ENCODE results near the gene G0S2. TPM values are rescaled to one million over a fixed set of nuclear protein-coding genes. Genes with fewer than 3 reads are reported as not detected.

Gene G0S2
- total and polyA plus RNA-seq, 9 of the 15 experiments (the other 6 are each of a cell fraction or from before 2014, with no cell fraction given), result 0.18 to 65.6 (median 11.4) TPM

DNA sequence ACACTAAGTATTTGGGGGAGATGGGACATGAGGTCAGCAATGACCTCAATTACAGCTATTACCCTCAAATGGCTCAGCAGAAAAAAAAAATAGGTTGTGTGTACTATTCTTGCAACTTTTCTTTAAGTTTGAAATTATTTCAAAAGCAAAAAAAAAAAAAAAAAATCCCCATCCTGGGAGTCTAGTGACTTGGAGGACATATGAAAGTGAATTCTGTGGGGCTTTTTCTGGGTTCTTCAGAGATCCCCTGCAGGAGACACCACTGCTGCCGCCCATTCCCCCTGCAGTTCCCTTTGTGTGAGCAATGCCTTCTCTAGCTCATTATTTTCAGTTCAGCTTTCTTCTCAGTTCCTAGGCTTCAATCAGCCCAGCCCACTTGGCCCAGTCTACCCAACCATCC, 46.1 kb downstream of the G0S2 start:
- CTCF ChIA-PET (ENCODE audit: low intra/inter-chr PET ratio), result no interaction called here
- Histone ChIP-seq H2AFZ (ENCODE audit: low read depth, low read length) (no peak overlapping the region), H3K36me3 (ENCODE audit: control insufficient read depth, insufficient read depth, low read length) (no peaks in the 10 kb centered on the region), H3K27ac (ENCODE audit: extremely low read depth, low read depth, low read length) (no peak overlapping the region), H3K9me3 (replicated peaks; ENCODE audit: control insufficient read depth, insufficient read depth, low read depth, low read length) (no peaks in the 10 kb centered on the region), H3K4me2 (ENCODE audit: insufficient read depth, low read length) (no peak overlapping the region), H3K9me1 (ENCODE audit: control insufficient read depth, insufficient read depth, low read length) (no peaks in the 10 kb centered on the region), H3K27me3 (ENCODE audit: control insufficient read depth in 2 of 2, insufficient read depth in 2 of 2, low read length in 2 of 2) (peaks cover 0 to 5% of the 10 kb centered on the region in 2 experiments; a peak in 3 of 5 replicates), H4K20me1 (replicated peaks; ENCODE audit: control insufficient read depth, insufficient read depth, low read length) (no peaks in the 10 kb centered on the region), H3K4me1 (replicated peaks in 1 of 2; ENCODE audit: control insufficient read depth in 2 of 2, insufficient read depth in 2 of 2, low read length in 2 of 2) (no peaks in the 10 kb centered on the region; a peak in 1 of 5 replicates), H3K4me3 (no peak overlapping the region), H3K9ac (ENCODE audit: insufficient read depth in 1 of 2, low read depth in 2 of 2, low read length in 2 of 2) (no peak overlapping the region), H3K79me2 (ENCODE audit: control insufficient read depth, insufficient read depth, low read length) (no peaks in the 10 kb centered on the region)
- POLR2A ChIA-PET, result interaction anchor here (0.6 kb wide), 1 partner anchor 383 kb away, joined by 3 read pairs; no protein-coding TSS in a partner anchor
- no TSS peak for BruUV-seq (replicated peaks)
- no peak for TF ChIP-seq TARDBP (IDR thresholded peaks at IDR 0.05)
- TF ChIP-seq GABPA (tag; conservative IDR thresholded peaks at IDR 0.05; ENCODE audit: low read depth), result no peak
- TF ChIP-seq, protein P1, sequence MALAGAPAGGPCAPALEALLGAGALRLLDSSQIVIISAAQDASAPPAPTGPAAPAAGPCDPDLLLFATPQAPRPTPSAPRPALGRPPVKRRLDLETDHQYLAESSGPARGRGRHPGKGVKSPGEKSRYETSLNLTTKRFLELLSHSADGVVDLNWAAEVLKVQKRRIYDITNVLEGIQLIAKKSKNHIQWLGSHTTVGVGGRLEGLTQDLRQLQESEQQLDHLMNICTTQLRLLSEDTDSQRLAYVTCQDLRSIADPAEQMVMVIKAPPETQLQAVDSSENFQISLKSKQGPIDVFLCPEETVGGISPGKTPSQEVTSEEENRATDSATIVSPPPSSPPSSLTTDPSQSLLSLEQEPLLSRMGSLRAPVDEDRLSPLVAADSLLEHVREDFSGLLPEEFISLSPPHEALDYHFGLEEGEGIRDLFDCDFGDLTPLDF (CRISPR knock-in tag; IDR thresholded peaks at IDR 0.05), result no peak
- in situ Hi-C loops (cut with MboI) (no loop called here), intact Hi-C loops (cut with micrococcal nuclease) (no loop called here)
- WGBS (ENCODE audit: insufficient coverage, low coverage, missing lambda C conversion rate), result 0% methylated on average over 1 of the region's 1 CpG
- DNase-seq (ENCODE audit: extremely low read depth in 1 of 4, low spot score in 3 of 4) (no peak), FAIRE-seq (no peak), ATAC-seq (no peak)

DNA sequence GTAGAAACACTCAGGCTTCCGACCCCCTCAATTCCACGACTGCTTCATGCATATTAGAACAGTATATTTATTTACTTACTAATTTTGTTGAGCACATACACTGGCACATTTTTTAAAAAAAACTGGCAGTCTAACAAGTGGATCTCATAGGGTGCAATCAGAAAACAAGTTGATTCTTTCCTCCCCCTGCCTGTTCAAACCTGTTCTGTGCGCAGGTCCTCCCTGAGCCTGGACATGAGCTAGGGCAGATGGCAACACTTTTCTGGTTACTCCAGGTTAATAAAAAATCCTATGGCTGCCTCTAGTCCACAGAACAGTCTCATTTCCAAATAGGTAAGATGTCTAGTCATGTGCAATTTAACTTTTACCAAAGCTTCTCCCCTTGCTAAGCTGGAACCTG, 48.1 kb downstream of the G0S2 start:
- CTCF ChIA-PET (ENCODE audit: low intra/inter-chr PET ratio), result no interaction called here
- no peaks in the 10 kb centered on the region for H3K9me1 ChIP-seq (ENCODE audit: control insufficient read depth, insufficient read depth, low read length)
- no peaks in the 10 kb centered on the region; a peak in 1 of 5 replicates for H3K4me1 ChIP-seq (replicated peaks in 1 of 2; ENCODE audit: control insufficient read depth in 2 of 2, insufficient read depth in 2 of 2, low read length in 2 of 2)
- no peak overlapping the region for H3K27ac ChIP-seq (ENCODE audit: extremely low read depth, low read depth, low read length)
- no peak overlapping the region for H2AFZ ChIP-seq (ENCODE audit: low read depth, low read length)
- H3K79me2 ChIP-seq (ENCODE audit: control insufficient read depth, insufficient read depth, low read length), result no peaks in the 10 kb centered on the region
- POLR2A ChIA-PET, result no interaction called here
- no peak for TF ChIP-seq ELF4 (CRISPR knock-in tag; IDR thresholded peaks at IDR 0.05)
- TF ChIP-seq MED1 (CRISPR knock-in tag; IDR thresholded peaks at IDR 0.05; ENCODE audit: borderline replicate concordance), result no peak
- TF ChIP-seq CHD2 (IDR thresholded peaks at IDR 0.05; ENCODE audit: low read depth, low read length), result no peak
- TF ChIP-seq ZNF408 (CRISPR knock-in tag; IDR thresholded peaks at IDR 0.05; ENCODE audit: low read depth), result no peak
- no peak for TF ChIP-seq NFYB (IDR thresholded peaks at IDR 0.05; ENCODE audit: extremely low read depth, insufficient read length)
- TF ChIP-seq RBM22 (IDR thresholded peaks at IDR 0.05; ENCODE audit: low read depth, low read length, poor library complexity, severe bottlenecking), result no peak
- TF ChIP-seq PHB2 (IDR thresholded peaks at IDR 0.05; ENCODE audit: low read depth), result no peak
- TF ChIP-seq FOS (IDR thresholded peaks at IDR 0.05; ENCODE audit: extremely low read depth, insufficient read length), result no peak
- no peak for TF ChIP-seq EZH2 (IDR thresholded peaks at IDR 0.05; ENCODE audit: borderline replicate concordance, low read depth, low read length)
- TF ChIP-seq, protein P2, sequence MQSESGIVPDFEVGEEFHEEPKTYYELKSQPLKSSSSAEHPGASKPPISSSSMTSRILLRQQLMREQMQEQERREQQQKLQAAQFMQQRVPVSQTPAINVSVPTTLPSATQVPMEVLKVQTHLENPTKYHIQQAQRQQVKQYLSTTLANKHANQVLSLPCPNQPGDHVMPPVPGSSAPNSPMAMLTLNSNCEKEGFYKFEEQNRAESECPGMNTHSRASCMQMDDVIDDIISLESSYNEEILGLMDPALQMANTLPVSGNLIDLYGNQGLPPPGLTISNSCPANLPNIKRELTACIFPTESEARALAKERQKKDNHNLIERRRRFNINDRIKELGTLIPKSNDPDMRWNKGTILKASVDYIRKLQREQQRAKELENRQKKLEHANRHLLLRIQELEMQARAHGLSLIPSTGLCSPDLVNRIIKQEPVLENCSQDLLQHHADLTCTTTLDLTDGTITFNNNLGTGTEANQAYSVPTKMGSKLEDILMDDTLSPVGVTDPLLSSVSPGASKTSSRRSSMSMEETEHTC (IDR thresholded peaks at IDR 0.05), result no peak
- intact Hi-C loops (cut with micrococcal nuclease) (no loop called here), in situ Hi-C loops (cut with MboI) (no loop called here)
- no peak overlapping the region for H3K4me2 ChIP-seq (ENCODE audit: insufficient read depth, low read length)
- DNase-seq (ENCODE audit: extremely low read depth in 1 of 4, low spot score in 3 of 4) (no peak), ATAC-seq (no peak), FAIRE-seq (no peak)
- H3K9me3 ChIP-seq (replicated peaks; ENCODE audit: control insufficient read depth, insufficient read depth, low read depth, low read length), result no peaks in the 10 kb centered on the region
- no peak overlapping the region for H3K4me3 ChIP-seq
- 6% methylated on average over 3 of the region's 3 CpGs for WGBS (ENCODE audit: insufficient coverage, low coverage, missing lambda C conversion rate)
- peaks cover 0 to 5% of the 10 kb centered on the region in 2 experiments; a peak in 3 of 5 replicates for H3K27me3 ChIP-seq (ENCODE audit: control insufficient read depth in 2 of 2, insufficient read depth in 2 of 2, low read length in 2 of 2)
- no TSS peak for BruUV-seq (replicated peaks)
- H4K20me1 ChIP-seq (replicated peaks; ENCODE audit: control insufficient read depth, insufficient read depth, low read length), result no peaks in the 10 kb centered on the region
- H3K9ac ChIP-seq (ENCODE audit: insufficient read depth in 1 of 2, low read depth in 2 of 2, low read length in 2 of 2), result no peak overlapping the region
- H3K36me3 ChIP-seq (ENCODE audit: control insufficient read depth, insufficient read depth, low read length), result no peaks in the 10 kb centered on the region

Data from K562 (cell line).